Natural killer cell treated with Interleukin-12 subunit alpha and Interleukin-12 subunit beta and Interleukin-15 and Interleukin-18, amount 100 ng/mL, for 72 hours (primary cell): Measurements from ENCODE around the gene SDK1. TPM values are rescaled to one million over a fixed set of nuclear protein-coding genes. Genes with fewer than 3 reads are reported as not detected.

ENCODE experiments used
- ATAC-seq, 2 donors: fragments of 150-1000 bp; cut with Tn5 transposase in 1 of 2; sonication (Bioruptor Pico), chemical (Tn5 transposase) in 1 of 2; 2 replicates each; pipeline ENCODE4 v1.10.0; 2021
- DNase-seq: peaks from one replicate; pipeline ENCODE4 v3.0.0; 2022; ENCODE audit warnings: low spot score
- H3K27ac Mint-ChIP-seq, 2 donors: 1 replicate in 1 of 2; 2 replicates in 1 of 2; pipeline ENCODE4 v1.8.0; 2022; ENCODE audit warnings: mixed read lengths in 2 of 2, mild to moderate bottlenecking in 1 of 2, moderate library complexity in 1 of 2
- H3K27me3 Mint-ChIP-seq, 2 donors: 1 replicate in 1 of 2; 2 replicates in 1 of 2; pipeline ENCODE4 v1.8.0; 2022; ENCODE audit warnings: mixed read lengths in 2 of 2
- H3K36me3 Mint-ChIP-seq: one replicate; pipeline ENCODE4 v1.8.0; 2022; ENCODE audit warnings: mixed read lengths
- H3K4me1 Mint-ChIP-seq, 2 donors: 1 replicate in 1 of 2; 2 replicates in 1 of 2; pipeline ENCODE4 v1.8.0; 2022; ENCODE audit warnings: low read depth in 2 of 2, mixed read lengths in 2 of 2, mild to moderate bottlenecking in 1 of 2
- H3K4me3 Mint-ChIP-seq: one replicate; pipeline ENCODE4 v1.8.0; 2022; ENCODE audit warnings: mixed read lengths
- H3K9me3 Mint-ChIP-seq: 2 replicates; pipeline ENCODE4 v1.8.0; 2022; ENCODE audit warnings: mixed read lengths
- total RNA-seq, 2 donors: library from RNA; stranded (reverse); gene quantifications; one replicate each; pipeline ENCODE4 v1.2.3, GENCODE V29; 2022

Gene SDK1
- total RNA-seq, 2 donors from 2014 or later, result 0.20 to 0.40 TPM

- no peak for ATAC-seq
- H3K9me3 Mint-ChIP-seq, result no peaks in the 10 kb centered on the region
- H3K4me1 Mint-ChIP-seq, result no peaks in the 10 kb centered on the region
- peaks cover 9 to 16% of the 10 kb centered on the region in 2 donors for H3K27me3 Mint-ChIP-seq
- no peak overlapping the region for H3K4me3 Mint-ChIP-seq
- DNase-seq, result no peak
- H3K36me3 Mint-ChIP-seq, result no peaks in the 10 kb centered on the region
- no peak overlapping the region for H3K27ac Mint-ChIP-seq
These were observed 586.1 kb downstream of the SDK1 start for GRCh38 chr7:3887096-3887690.

- Mint-ChIP-seq H3K4me1 (no peaks in the 10 kb centered on the region), H3K4me3 (no peak overlapping the region), H3K9me3 (no peaks in the 10 kb centered on the region), H3K27ac (no peak overlapping the region), H3K36me3 (no peaks in the 10 kb centered on the region), H3K27me3 (peaks cover 8 to 14% of the 10 kb centered on the region in 2 donors)
- ATAC-seq, result no peak
- DNase-seq, result no peak
These were observed 587.0 kb downstream of the SDK1 start for GRCh38 chr7:3888096-3888495.

- no peaks in the 10 kb centered on the region for H3K9me3 Mint-ChIP-seq
- H3K36me3 Mint-ChIP-seq, result no peaks in the 10 kb centered on the region
- H3K4me1 Mint-ChIP-seq, result no peaks in the 10 kb centered on the region
- H3K27me3 Mint-ChIP-seq, result peaks cover 12 to 23% of the 10 kb centered on the region in 2 donors
- no peak overlapping the region for H3K4me3 Mint-ChIP-seq
- ATAC-seq (no peak), DNase-seq (no peak)
- no peak overlapping the region for H3K27ac Mint-ChIP-seq
These were observed 591.1 kb downstream of the SDK1 start for GRCh38 chr7:3892157-3892556.

GRCh38 chr7:3892686-3893085 is 591.6 kb downstream of the SDK1 start:
- H3K4me3 Mint-ChIP-seq, result no peak overlapping the region
- no peak for DNase-seq

GRCh38 chr7:3893151-3893788 is 592.2 kb downstream of the SDK1 start:
- Mint-ChIP-seq H3K36me3 (no peaks in the 10 kb centered on the region), H3K27me3 (peaks cover 17 to 33% of the 10 kb centered on the region in 2 donors), H3K4me3 (no peak overlapping the region), H3K4me1 (no peaks in the 10 kb centered on the region), H3K9me3 (no peaks in the 10 kb centered on the region), H3K27ac (no peak overlapping the region)
- ATAC-seq, result no peak
- no peak for DNase-seq

More at GRCh38 chr7:3892686-3893085, 591.6 kb downstream of the SDK1 start:
- ATAC-seq, result peak in 1 of 2 donors; percentile 38
- H3K27me3 Mint-ChIP-seq, result peaks cover 14 to 29% of the 10 kb centered on the region in 2 donors
- H3K9me3 Mint-ChIP-seq, result no peaks in the 10 kb centered on the region
- H3K4me1 Mint-ChIP-seq, result no peaks in the 10 kb centered on the region
- H3K27ac Mint-ChIP-seq, result no peak overlapping the region
- H3K36me3 Mint-ChIP-seq, result no peaks in the 10 kb centered on the region

- no peak overlapping the region for H3K27ac Mint-ChIP-seq
- no peaks in the 10 kb centered on the region for H3K4me1 Mint-ChIP-seq
- peaks cover 17 to 33% of the 10 kb centered on the region in 2 donors for H3K27me3 Mint-ChIP-seq
- no peaks in the 10 kb centered on the region for H3K36me3 Mint-ChIP-seq
- H3K4me3 Mint-ChIP-seq, result no peak overlapping the region
- no peak for DNase-seq
- no peak for ATAC-seq
- H3K9me3 Mint-ChIP-seq, result no peaks in the 10 kb centered on the region
These were observed 592.7 kb downstream of the SDK1 start for GRCh38 chr7:3893789-3894153.

- ATAC-seq (no peak), DNase-seq (no peak)
- H3K27me3 Mint-ChIP-seq, result peaks cover 23 to 38% of the 10 kb centered on the region in 2 donors
- H3K27ac Mint-ChIP-seq, result no peak overlapping the region
- H3K4me3 Mint-ChIP-seq, result no peak overlapping the region
- H3K4me1 Mint-ChIP-seq, result no peaks in the 10 kb centered on the region
- no peaks in the 10 kb centered on the region for H3K36me3 Mint-ChIP-seq
- H3K9me3 Mint-ChIP-seq, result no peaks in the 10 kb centered on the region
These were observed 594.5 kb downstream of the SDK1 start for GRCh38 chr7:3895341-3896116.

- Mint-ChIP-seq H3K27me3 (peaks cover 23 to 42% of the 10 kb centered on the region in 2 donors), H3K4me1 (no peaks in the 10 kb centered on the region), H3K36me3 (no peaks in the 10 kb centered on the region), H3K9me3 (no peaks in the 10 kb centered on the region), H3K27ac (no peak overlapping the region), H3K4me3 (no peak overlapping the region)
- DNase-seq (no peak), ATAC-seq (no peak)
These were observed 595.2 kb downstream of the SDK1 start for GRCh38 chr7:3896169-3896765.

GRCh38 chr7:3897430-3898372 is 596.6 kb downstream of the SDK1 start:
- no peak for DNase-seq
- H3K36me3 Mint-ChIP-seq, result no peaks in the 10 kb centered on the region
- no peak overlapping the region for H3K27ac Mint-ChIP-seq
- H3K4me3 Mint-ChIP-seq, result no peak overlapping the region
- H3K27me3 Mint-ChIP-seq, result peaks cover 29 to 45% of the 10 kb centered on the region in 2 donors
- no peaks in the 10 kb centered on the region for H3K9me3 Mint-ChIP-seq
- no peak for ATAC-seq
- no peaks in the 10 kb centered on the region for H3K4me1 Mint-ChIP-seq

GRCh38 chr7:3899559-3899991 is 598.5 kb downstream of the SDK1 start:
- Mint-ChIP-seq H3K4me3 (no peak overlapping the region), H3K4me1 (no peaks in the 10 kb centered on the region), H3K36me3 (no peaks in the 10 kb centered on the region), H3K9me3 (no peaks in the 10 kb centered on the region), H3K27ac (no peak overlapping the region), H3K27me3 (peaks cover 28 to 43% of the 10 kb centered on the region in 2 donors)
- ATAC-seq (peak; percentile 17 to 48), DNase-seq (no peak)

- Mint-ChIP-seq H3K4me1 (no peaks in the 10 kb centered on the region), H3K27me3 (peaks cover 11 to 35% of the 10 kb centered on the region in 2 donors), H3K36me3 (no peaks in the 10 kb centered on the region), H3K4me3 (no peak overlapping the region), H3K27ac (no peak overlapping the region), H3K9me3 (no peaks in the 10 kb centered on the region)
- ATAC-seq, result no peak
- no peak for DNase-seq
These were observed 607.1 kb downstream of the SDK1 start for GRCh38 chr7:3908153-3908552.

GRCh38 chr7:3909128-3909527 is 608.1 kb downstream of the SDK1 start:
- DNase-seq (no peak), ATAC-seq (no peak)
- H3K4me3 Mint-ChIP-seq, result no peak overlapping the region
- H3K27me3 Mint-ChIP-seq, result peaks cover 8 to 38% of the 10 kb centered on the region in 2 donors
- H3K4me1 Mint-ChIP-seq, result no peaks in the 10 kb centered on the region
- H3K9me3 Mint-ChIP-seq, result no peaks in the 10 kb centered on the region
- no peaks in the 10 kb centered on the region for H3K36me3 Mint-ChIP-seq
- no peak overlapping the region for H3K27ac Mint-ChIP-seq

- Mint-ChIP-seq H3K4me1 (no peaks in the 10 kb centered on the region), H3K4me3 (no peak overlapping the region)
- no peak for ATAC-seq
These were observed 609.0 kb downstream of the SDK1 start for GRCh38 chr7:3910054-3910453.

More at GRCh38 chr7:3910054-3910453, 609.0 kb downstream of the SDK1 start:
- no peak for DNase-seq
- no peaks in the 10 kb centered on the region for H3K9me3 Mint-ChIP-seq
- no peak overlapping the region for H3K27ac Mint-ChIP-seq
- H3K27me3 Mint-ChIP-seq, result peaks cover 9 to 38% of the 10 kb centered on the region in 2 donors
- no peaks in the 10 kb centered on the region for H3K36me3 Mint-ChIP-seq
